ENCODE data around the gene ZNF662. TPM values are rescaled to one million over a fixed set of nuclear protein-coding genes. Genes with fewer than 3 reads are reported as not detected.

Gene ZNF662
- total RNA-seq, 1 donor from 2014 or later, result not detected

GRCh38 chr3:42868841-42869240 lies 37.1 kb upstream of the ZNF662 start:
- H3K27me3 Mint-ChIP-seq, result peaks cover 10% of the 10 kb centered on the region
- H3K9me3 Mint-ChIP-seq, result no peaks in the 10 kb centered on the region
- H3K4me3 Mint-ChIP-seq, result no peak overlapping the region
- DNase-seq (ENCODE audit: extremely low spot score, unreplicated experiment), result no peak
- no peak for TF ChIP-seq CTCF (conservative IDR thresholded peaks at IDR 0.05)
- H3K27ac Mint-ChIP-seq, result no peak overlapping the region
- H3K4me1 Mint-ChIP-seq (ENCODE audit: unreplicated experiment), result no peaks in the 10 kb centered on the region
- H3K36me3 Mint-ChIP-seq, result no peaks in the 10 kb centered on the region

DNA sequence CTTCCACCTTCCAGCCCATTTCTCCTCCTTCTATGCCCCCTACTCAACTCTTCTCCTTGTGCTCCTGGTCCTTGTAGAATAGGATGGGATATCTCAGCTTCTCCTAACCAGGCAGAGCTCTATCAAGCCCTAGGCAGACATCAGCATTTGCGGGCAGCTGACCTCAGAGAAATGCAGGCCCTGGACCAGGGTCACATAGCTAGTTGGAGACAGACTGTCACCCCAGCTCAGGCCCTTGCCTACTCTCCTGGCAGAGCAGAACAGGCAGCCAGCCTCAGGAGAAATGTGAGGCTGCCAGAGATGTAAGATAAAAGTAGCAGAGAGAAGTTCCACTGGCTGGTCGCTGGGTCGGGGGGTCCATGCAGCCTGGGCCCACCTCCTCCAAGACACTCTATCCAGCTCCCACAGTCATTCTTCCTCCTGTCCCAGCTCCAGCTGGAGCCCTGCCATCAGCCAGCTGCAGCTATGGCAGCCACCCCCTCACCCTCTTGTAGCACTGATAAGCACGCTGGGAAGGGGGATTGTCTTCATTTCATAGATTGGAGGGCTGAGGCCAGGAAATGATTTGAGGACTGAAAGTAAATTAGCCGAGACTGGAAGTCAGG lies 34.2 kb upstream of the ZNF662 start:
- H3K27ac Mint-ChIP-seq, result no peak overlapping the region
- no peaks in the 10 kb centered on the region for H3K4me1 Mint-ChIP-seq (ENCODE audit: unreplicated experiment)
- TF ChIP-seq CTCF (conservative IDR thresholded peaks at IDR 0.05), result no peak
- H3K27me3 Mint-ChIP-seq, result peaks cover 17% of the 10 kb centered on the region
- no peaks in the 10 kb centered on the region for H3K9me3 Mint-ChIP-seq
- DNase-seq (ENCODE audit: extremely low spot score, unreplicated experiment), result no peak
- no peaks in the 10 kb centered on the region for H3K36me3 Mint-ChIP-seq
- H3K4me3 Mint-ChIP-seq, result no peak overlapping the region

- no peak overlapping the region for H3K4me3 Mint-ChIP-seq
- H3K27me3 Mint-ChIP-seq, result peaks cover 17% of the 10 kb centered on the region
- H3K4me1 Mint-ChIP-seq (ENCODE audit: unreplicated experiment), result no peaks in the 10 kb centered on the region
- no peaks in the 10 kb centered on the region for H3K36me3 Mint-ChIP-seq
- no peak for TF ChIP-seq CTCF (conservative IDR thresholded peaks at IDR 0.05)
- H3K9me3 Mint-ChIP-seq, result no peaks in the 10 kb centered on the region
- H3K27ac Mint-ChIP-seq, result no peak overlapping the region
- DNase-seq (ENCODE audit: extremely low spot score, unreplicated experiment), result no peak
Measured at GRCh38 chr3:42872718-42873117, 33.2 kb upstream of the ZNF662 start.

DNA sequence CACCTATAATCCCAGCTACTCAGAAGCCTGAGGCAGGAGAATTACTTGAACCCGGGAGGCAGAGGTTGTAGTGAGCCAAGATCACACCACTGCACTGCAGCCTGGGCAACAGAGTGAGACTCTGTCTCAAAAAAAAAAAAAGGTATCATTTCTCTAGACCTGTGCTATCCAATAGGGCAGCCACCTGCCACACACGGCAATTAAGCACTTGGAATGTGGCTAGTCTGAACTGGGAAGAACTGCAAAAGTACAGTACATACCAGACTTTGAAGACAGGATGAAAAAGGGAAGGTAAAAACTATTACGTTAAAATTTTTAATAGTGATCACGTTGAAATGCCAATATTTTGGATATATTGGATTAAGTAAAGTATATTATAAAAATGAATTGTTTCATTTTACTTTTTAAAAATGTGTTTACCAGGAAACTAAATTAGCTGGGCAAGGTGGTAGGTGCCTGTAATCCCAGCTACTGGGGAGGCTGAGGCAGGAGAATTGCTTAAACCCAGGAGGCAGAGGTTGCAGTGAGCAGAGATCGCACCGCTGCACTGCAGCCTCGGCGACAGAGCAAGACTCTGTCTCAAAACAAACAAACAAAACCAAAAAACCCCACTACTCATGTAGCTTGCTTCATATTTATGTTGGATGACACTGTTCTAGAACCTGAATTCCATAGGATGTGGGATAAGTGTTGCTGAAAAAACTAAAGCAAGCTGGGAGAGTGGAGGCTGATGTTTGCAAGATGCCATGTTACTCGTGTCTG lies 32.5 kb upstream of the ZNF662 start:
- Mint-ChIP-seq H3K9me3 (no peaks in the 10 kb centered on the region), H3K4me3 (no peak overlapping the region), H3K27ac (no peak overlapping the region), H3K36me3 (no peaks in the 10 kb centered on the region), H3K4me1 (ENCODE audit: unreplicated experiment) (no peaks in the 10 kb centered on the region), H3K27me3 (peaks cover 17% of the 10 kb centered on the region)
- no peak for TF ChIP-seq CTCF (conservative IDR thresholded peaks at IDR 0.05)
- no peak for DNase-seq (ENCODE audit: extremely low spot score, unreplicated experiment)

- H3K36me3 Mint-ChIP-seq, result no peaks in the 10 kb centered on the region
- H3K27ac Mint-ChIP-seq, result no peak overlapping the region
- no peaks in the 10 kb centered on the region for H3K9me3 Mint-ChIP-seq
- no peak for DNase-seq (ENCODE audit: extremely low spot score, unreplicated experiment)
- no peaks in the 10 kb centered on the region for H3K4me1 Mint-ChIP-seq (ENCODE audit: unreplicated experiment)
- peaks cover 19% of the 10 kb centered on the region for H3K27me3 Mint-ChIP-seq
- no peak overlapping the region for H3K4me3 Mint-ChIP-seq
- no peak for TF ChIP-seq CTCF (conservative IDR thresholded peaks at IDR 0.05)
Measured at GRCh38 chr3:42874749-42875148, 31.2 kb upstream of the ZNF662 start.
